Measurements from ENCODE around the gene CTNNA3. TPM values are rescaled to one million over a fixed set of nuclear protein-coding genes. Genes with fewer than 3 reads are reported as not detected.

CTNNA3 gene
- polyA plus RNA-seq, 1 experiment: 0.26 TPM

GRCh38 chr10:66723608-66724400 is 972.2 kb downstream of the CTNNA3 start:
- no peaks in the 10 kb centered on the region for H3K9me3 ChIP-seq (ENCODE audit: control insufficient read depth, insufficient read depth, low read length)
- H3K4me3 ChIP-seq (ENCODE audit: low read depth, low read length): no peak overlapping the region
- no peaks in the 10 kb centered on the region for H3K27me3 ChIP-seq (ENCODE audit: control insufficient read depth, insufficient read depth, low read length)
- TF ChIP-seq CTCF (IDR thresholded peaks at IDR 0.05; ENCODE audit: low read depth, low read length): no peak
- POLR2A ChIA-PET: no interaction called here
- CTCF ChIA-PET: no interaction called here
- no peak overlapping the region for H3K27ac ChIP-seq (ENCODE audit: low read depth, low read length)
- DNase-seq (ENCODE audit: low read depth, low spot score): no peak

GRCh38 chr10:66719483-66719882 is 976.5 kb downstream of the CTNNA3 start:
- Histone ChIP-seq H3K27ac (ENCODE audit: low read depth, low read length) (no peak overlapping the region), H3K27me3 (ENCODE audit: control insufficient read depth, insufficient read depth, low read length) (no peaks in the 10 kb centered on the region), H3K4me3 (ENCODE audit: low read depth, low read length) (no peak overlapping the region), H3K9me3 (ENCODE audit: control insufficient read depth, insufficient read depth, low read length) (no peaks in the 10 kb centered on the region)
- POLR2A ChIA-PET: no interaction called here
- TF ChIP-seq CTCF (IDR thresholded peaks at IDR 0.05; ENCODE audit: low read depth, low read length): no peak
- CTCF ChIA-PET: no interaction called here
- DNase-seq (ENCODE audit: low read depth, low spot score): no peak

GRCh38 chr10:66717231-66717981 is 978.6 kb downstream of the CTNNA3 start:
- no peak for DNase-seq (ENCODE audit: low read depth, low spot score)
- H3K4me3 ChIP-seq (ENCODE audit: low read depth, low read length): no peak overlapping the region
- TF ChIP-seq CTCF (IDR thresholded peaks at IDR 0.05; ENCODE audit: low read depth, low read length): no peak
- ChIA-PET POLR2A (no interaction called here), CTCF (interaction anchor here (0.5 kb wide), 1 partner anchor 87 kb away, joined by 4 read pairs; no protein-coding TSS in a partner anchor)
- no peaks in the 10 kb centered on the region for H3K27me3 ChIP-seq (ENCODE audit: control insufficient read depth, insufficient read depth, low read length)
- H3K9me3 ChIP-seq (ENCODE audit: control insufficient read depth, insufficient read depth, low read length): no peaks in the 10 kb centered on the region
- no peak overlapping the region for H3K27ac ChIP-seq (ENCODE audit: low read depth, low read length)

GRCh38 chr10:66714741-66715140 is 981.3 kb downstream of the CTNNA3 start:
- no peak for DNase-seq (ENCODE audit: low read depth, low spot score)
- Histone ChIP-seq H3K27ac (ENCODE audit: low read depth, low read length) (no peak overlapping the region), H3K27me3 (ENCODE audit: control insufficient read depth, insufficient read depth, low read length) (no peaks in the 10 kb centered on the region), H3K4me3 (ENCODE audit: low read depth, low read length) (no peak overlapping the region), H3K9me3 (ENCODE audit: control insufficient read depth, insufficient read depth, low read length) (no peaks in the 10 kb centered on the region)
- TF ChIP-seq CTCF (IDR thresholded peaks at IDR 0.05; ENCODE audit: low read depth, low read length): no peak
- CTCF ChIA-PET: no interaction called here
- POLR2A ChIA-PET: no interaction called here

- DNase-seq (ENCODE audit: low read depth, low spot score): no peak
- Histone ChIP-seq H3K4me3 (ENCODE audit: low read depth, low read length) (no peak overlapping the region), H3K27ac (ENCODE audit: low read depth, low read length) (no peak overlapping the region), H3K27me3 (ENCODE audit: control insufficient read depth, insufficient read depth, low read length) (no peaks in the 10 kb centered on the region), H3K9me3 (ENCODE audit: control insufficient read depth, insufficient read depth, low read length) (no peaks in the 10 kb centered on the region)
- POLR2A ChIA-PET: no interaction called here
- CTCF ChIA-PET: no interaction called here
- TF ChIP-seq CTCF (IDR thresholded peaks at IDR 0.05; ENCODE audit: low read depth, low read length): no peak
Observed at GRCh38 chr10:66713387-66713786, 982.6 kb downstream of the CTNNA3 start.
